Mesenteric fat pad (tissue), 1 donor: ENCODE data around the gene KIF5A. TPM values are rescaled to one million over a fixed set of nuclear protein-coding genes. Genes with fewer than 3 reads are reported as not detected.

Experiments used
- DNase-seq: peaks from one replicate; pipeline ENCODE4 v3.0.0-alpha.2; 2020; ENCODE audit warnings: low spot score
- microRNA-seq: library from miRNA; unstranded; fragments of <30 nt; microRNA quantifications from one replicate; pipeline ENCODE4 v1.2.0, GENCODE V29; 2020; ENCODE audit warnings: borderline number of aligned reads
- total RNA-seq: library from RNA; stranded (reverse); fragmentation: NEBNext Ultra II Directional; extraction: Animal tissue kit (Norgen Biotek cat#: 25700); gene quantifications from one replicate; pipeline ENCODE4 v1.2.1, GENCODE V29; 2021
- donor health status: DM: yes; HTN: yes; CAD: no.

Gene KIF5A
- total RNA-seq, 1 donor from 2014 or later, result not detected

DNA sequence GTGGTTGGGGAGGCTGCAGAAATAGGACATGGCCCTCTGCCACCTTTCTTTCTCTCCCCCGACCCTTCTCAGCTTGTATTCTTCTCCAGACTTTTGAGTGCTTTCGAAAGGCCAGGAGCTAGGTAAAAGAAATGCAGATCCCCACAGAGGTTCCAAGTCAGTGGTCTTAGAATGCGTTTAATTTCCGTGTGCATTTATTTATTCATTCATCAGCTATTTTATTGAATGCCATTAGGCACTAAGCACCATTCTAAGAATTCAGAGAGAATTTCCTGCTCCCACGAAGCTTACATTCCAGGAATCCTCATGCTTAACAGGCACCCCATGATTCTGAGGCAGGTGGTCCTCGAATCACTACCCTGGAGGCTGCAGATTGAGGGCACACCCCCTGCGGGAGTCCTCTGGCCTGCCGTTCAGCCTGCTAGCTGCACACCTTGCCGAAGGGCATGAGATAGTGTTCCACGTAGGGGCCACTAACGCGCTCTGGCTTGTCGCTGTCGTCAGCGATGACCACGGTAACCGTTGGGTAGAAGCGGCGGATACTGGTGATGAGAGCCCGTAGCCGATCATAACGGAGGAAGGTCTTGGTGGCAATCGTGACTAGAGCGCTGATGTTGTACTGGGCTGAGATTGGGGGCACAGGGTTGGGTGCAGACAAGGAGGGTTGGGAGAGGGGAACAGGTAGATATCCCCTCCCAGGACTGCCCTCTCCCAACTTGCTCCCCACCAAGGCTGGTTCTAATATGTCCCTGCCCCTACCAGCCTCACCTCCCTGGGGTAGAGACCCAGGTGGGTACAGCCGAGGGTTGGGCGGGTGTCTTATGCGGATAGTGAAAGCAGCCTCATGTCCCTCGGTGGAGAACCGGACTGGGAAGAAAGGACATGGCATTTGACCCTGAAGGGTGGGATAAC, 78.7 kb downstream of the KIF5A start:
- DNase-seq, result peak; percentile 39

DNA sequence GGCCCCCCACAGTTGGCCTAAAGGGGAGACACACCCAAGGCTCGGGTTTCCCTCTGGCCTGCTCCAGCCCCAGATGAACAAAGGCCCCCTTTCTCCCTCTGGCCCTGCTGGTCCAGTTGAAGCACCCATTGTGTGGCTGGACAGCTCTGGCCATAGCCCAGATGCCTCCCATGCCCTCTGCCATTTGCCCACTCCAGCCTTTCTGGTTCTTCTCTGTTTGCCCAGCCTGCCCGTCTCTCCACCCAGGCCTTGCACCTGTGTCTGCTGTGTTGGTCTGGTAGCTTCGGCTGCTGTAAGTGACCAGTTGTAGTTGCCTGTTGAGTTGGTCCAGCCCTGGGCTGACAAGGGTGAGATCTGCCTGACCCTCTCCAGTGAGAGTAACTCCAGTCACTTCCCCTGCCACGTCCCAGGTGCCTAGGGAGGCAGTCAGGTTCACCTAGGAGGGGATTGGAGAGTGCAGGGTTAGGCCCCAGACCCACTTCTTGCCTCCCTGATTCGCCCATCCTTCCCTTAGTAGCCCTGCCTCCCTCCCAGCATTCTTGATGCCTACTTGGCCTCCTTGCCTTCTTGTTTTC, 80.1 kb downstream of the KIF5A start:
- DNase-seq, result peak; percentile 78

DNA sequence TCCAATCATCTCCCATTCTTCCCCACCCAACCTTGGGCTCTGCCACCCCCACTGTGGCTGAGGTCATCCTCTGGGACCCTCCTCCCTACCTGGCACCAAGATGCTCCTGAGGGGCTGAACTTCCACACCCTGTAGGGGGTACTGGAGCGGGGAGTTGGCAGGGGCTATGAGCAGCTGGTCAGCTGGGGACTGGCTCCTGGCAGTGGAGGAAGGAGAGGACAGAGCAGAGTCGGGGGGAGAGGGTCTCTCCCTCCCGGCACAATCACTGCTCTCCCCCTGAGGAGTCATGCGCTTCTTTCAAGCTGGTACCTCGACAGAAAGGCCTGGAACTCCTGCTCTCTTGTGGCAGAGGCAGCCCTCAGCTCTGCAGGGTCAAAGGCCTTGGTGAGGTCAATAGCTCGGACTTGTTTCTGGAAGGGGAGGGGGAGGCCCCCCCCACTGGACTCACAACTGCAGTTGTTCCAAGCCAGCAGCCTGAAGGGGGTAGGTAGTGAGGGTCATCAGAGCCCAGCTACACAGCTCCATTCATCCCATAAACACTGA, 81.1 kb downstream of the KIF5A start:
- peak; percentile 64 for DNase-seq

DNA sequence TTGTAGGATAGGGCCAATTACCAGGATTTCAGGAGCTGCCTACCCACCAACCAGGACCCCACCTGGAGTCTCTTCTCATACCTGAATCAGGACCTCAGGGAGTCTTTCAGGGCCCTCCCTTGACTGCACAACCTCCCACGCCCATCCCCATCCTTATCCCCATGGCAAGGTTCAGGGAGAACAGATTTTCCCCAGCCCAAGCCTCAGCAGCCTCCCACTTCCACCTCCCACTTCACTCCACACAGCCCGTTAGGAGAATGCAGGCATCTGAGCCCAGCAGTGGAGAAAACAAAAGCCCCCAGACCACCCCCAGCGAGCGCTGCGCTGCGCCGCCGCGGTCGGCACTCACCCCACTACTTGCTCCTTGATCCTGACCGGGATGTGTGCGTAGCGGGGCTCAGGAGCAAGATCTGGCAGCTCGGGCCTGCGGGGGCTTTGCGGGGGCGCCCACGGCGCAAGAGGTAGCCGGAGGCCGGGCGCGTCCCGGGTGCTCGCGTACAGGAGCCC, 81.8 kb downstream of the KIF5A start:
- DNase-seq, result peak; percentile 86

DNA sequence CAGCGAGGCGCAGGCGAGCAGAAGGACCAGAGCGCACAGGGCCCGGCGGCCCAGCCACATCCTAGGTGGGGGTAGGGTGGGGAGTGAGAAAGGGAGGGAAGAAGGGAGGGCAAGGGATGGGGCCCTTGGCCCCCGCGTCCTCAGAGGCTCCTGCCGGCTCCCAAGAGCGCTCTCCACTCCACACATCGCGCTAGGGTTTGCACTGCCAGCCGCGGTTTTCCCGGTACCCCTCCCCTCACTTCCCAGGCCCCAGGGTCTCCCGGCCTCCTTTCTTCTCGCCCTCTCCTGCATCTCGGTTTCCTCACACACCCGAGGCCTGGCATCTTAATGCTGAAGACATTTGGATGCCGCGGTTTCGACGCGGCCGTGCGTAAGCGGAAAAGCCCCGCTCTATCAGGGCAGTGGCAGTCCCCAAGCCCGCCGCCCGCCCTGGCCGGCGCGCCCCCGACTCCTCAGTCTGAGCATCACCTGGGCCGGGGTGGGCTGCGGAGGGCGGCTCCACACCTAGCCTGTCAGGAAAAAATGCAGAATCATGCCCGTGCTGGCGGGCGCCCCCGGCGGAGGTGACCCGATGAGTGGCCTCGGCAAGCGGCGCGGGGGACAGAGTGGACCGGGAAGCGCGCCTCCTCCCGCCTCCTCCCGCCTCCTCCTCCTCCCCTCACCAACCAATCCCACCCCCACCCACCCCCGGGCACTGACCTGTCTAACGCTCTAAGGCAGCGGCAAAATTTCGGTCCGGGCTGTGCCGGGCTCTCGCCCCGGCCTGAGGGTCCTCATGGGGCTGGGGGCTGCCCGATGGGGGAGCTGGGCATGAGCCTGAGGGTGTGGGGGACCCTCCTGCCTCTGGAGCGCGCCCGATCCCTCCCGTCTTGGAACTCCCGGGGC, 82.5 kb downstream of the KIF5A start:
- DNase-seq, result peak; percentile 88

DNA sequence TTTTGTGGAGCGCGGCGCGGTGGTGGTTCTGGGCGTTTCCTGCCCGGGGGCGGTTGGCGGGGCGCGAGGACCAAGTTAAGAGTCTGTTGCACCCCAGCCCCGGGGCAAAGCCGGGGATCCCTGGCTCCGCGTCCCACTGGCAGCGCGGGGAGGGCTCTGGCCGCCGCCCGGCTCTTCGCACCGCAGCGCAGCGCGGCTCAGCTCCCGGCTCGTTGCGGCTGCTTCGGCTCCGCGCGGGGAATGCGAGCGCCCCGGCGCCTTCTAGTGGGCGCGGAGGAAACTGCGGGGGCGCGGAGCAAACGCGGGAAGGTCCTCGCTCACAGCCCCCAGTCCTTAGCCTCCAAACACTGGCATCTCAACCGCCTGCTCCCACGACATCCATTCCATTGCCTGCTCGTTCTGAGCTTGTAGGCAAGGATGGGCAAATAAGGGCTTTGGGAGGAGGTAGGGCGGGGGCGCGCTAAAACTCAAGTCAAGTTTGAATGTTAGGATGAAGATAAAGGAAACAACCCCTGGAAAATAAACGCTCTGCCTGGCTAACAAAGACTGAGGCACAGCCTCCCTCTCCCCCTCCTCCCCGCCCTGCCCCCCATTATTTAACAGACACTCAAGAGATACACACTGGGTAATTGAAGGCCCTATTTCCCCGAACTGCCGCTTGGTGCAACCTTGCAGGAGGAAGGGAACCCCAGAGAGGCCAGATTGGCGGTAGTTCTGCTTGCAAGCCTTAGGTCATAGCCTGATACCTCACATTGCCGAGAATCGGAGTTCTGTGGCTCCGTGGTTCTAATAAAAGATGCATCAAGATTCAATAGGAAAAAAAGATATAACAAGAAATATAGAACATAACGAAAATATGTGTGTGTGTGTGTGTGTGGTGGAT, 83.4 kb downstream of the KIF5A start, which contains the start of gene B4GALNT1:
B4GALNT1 (minus strand) TSS at position 244 of the 883 bp plus-strand sequence. CDS start 1,069 bp downstream, outside the sequence.
- peak; percentile 93 for DNase-seq

Small RNAs within 50 kb of the gene (microRNA-seq; reads per million reads assigned to microRNA genes)
- gene MIR616, result not detected
- not detected for gene MIR6758

Other genes starting within 250 kb of the KIF5A start
- 49.0 TPM for gene R3HDM2, start 119.0 kb upstream of the KIF5A start, total RNA-seq
- not detected for gene INHBC, start 115.3 kb upstream of the KIF5A start, total RNA-seq
- gene INHBE, start 94.7 kb upstream of the KIF5A start, total RNA-seq, result not detected
- gene GLI1, start 90.3 kb upstream of the KIF5A start, total RNA-seq, result 0.13 TPM
- 26.5 TPM for gene ARHGAP9, start 70.2 kb upstream of the KIF5A start, total RNA-seq
- gene MARS1, start 62.0 kb upstream of the KIF5A start, total RNA-seq, result 145 TPM
- 32.2 TPM for gene DDIT3, start 29.5 kb upstream of the KIF5A start, total RNA-seq
- 66.0 TPM for gene MBD6, start 27.2 kb upstream of the KIF5A start, total RNA-seq
- 106 TPM for gene DCTN2, start 2.9 kb upstream of the KIF5A start, total RNA-seq
- 14.3 TPM for gene PIP4K2C, start 41.1 kb downstream of the KIF5A start, total RNA-seq
- gene DTX3, start 54.8 kb downstream of the KIF5A start, total RNA-seq, result 7.2 TPM
- 12.8 TPM for gene ARHGEF25, start 61.4 kb downstream of the KIF5A start, total RNA-seq
- 2.7 TPM for gene B4GALNT1, start 83.2 kb downstream of the KIF5A start, total RNA-seq
- 251 TPM for gene OS9, start 144.1 kb downstream of the KIF5A start, total RNA-seq
- gene AGAP2, start 188.7 kb downstream of the KIF5A start, total RNA-seq, result 2.1 TPM
- 35.0 TPM for gene TSPAN31, start 195.0 kb downstream of the KIF5A start, total RNA-seq
- gene CDK4, start 202.3 kb downstream of the KIF5A start, total RNA-seq, result 87.0 TPM
- 11.3 TPM for gene MARCHF9, start 205.1 kb downstream of the KIF5A start, total RNA-seq
- 1.8 TPM for gene CYP27B1, start 217.0 kb downstream of the KIF5A start, total RNA-seq
- 32.8 TPM for gene METTL1, start 222.1 kb downstream of the KIF5A start, total RNA-seq
- 7.2 TPM for gene EEF1AKMT3, start 222.6 kb downstream of the KIF5A start, total RNA-seq
- 32.7 TPM for gene TSFM, start 232.7 kb downstream of the KIF5A start, total RNA-seq